GM12878 (cell line): ENCODE results near the gene GLMP. TPM values are rescaled to one million over a fixed set of nuclear protein-coding genes. Genes with fewer than 3 reads are reported as not detected.

Source experiments
- ATAC-seq: fragments of 200-7000 bp; cut with Tn5 transposase; 3 replicates; pipeline ENCODE4 v1.9.1; 2020; ENCODE audit warnings: mild to moderate bottlenecking, moderate library complexity
- BruUV-seq: library from RNA; stranded (reverse); fragments of 400-500 nt; replicated peaks from 2 replicates; lab custom pipeline; 2021; lab: Mats Ljungman, UMichigan
- CTCF ChIA-PET: fragments of 300-600 bp; sonication (Branson Sonifier 250); formaldehyde crosslinking; extraction: SDS; loops from one replicate; lab custom pipeline; 2021; ENCODE audit warnings: inconsistent platforms; lab: Yijun Ruan, JAX
- POLR2A ChIA-PET: fragments of 350-600 bp; formaldehyde crosslinking; extraction: SDS; loops from one replicate; lab custom pipeline; 2021; ENCODE audit warnings: inconsistent platforms; lab: Charles Lee
- RAD21 ChIA-PET: fragments of 300-600 bp; sonication (Branson Sonifier 250); formaldehyde crosslinking; loops from one replicate; lab custom pipeline; 2023; ENCODE audit warnings: antibody characterized with exemption; ENCODE audit not compliant: unreplicated experiment; lab: Charles Lee
- SMC1A ChIA-PET: fragments of 300-600 bp; sonication (Branson Sonifier 250); formaldehyde crosslinking; loops from one replicate; lab custom pipeline; 2023; ENCODE audit not compliant: unreplicated experiment, uncharacterized antibody; lab: Charles Lee
- DNase-seq: peaks from one replicate; pipeline ENCODE4 v3.0.0-alpha.2; 2011; ENCODE audit warnings: low read depth, low spot score
- FAIRE-seq: peaks from 3 replicates; lab custom pipeline; 2011; peaks lifted over from hg19 to GRCh38; lab: Jason Lieb, UNC
- H2AFZ ChIP-seq: 2 replicates; pipeline ENCODE4 v1.6.0; 2011; ENCODE audit warnings: low read depth, low read length, control low read depth; ENCODE audit not compliant: control insufficient read depth
- H3K27ac ChIP-seq: 2 replicates; pipeline ENCODE4 v1.5.1; 2011; ENCODE audit warnings: control low read depth; ENCODE audit not compliant: control insufficient read depth, insufficient read depth
- H3K27me3 ChIP-seq, 2 experiments: replicated peaks in 1 of 2; 2 replicates each; pipeline versions ENCODE4 v1.6.0 to v1.6.1; 2011; ENCODE audit warnings: low read length in 1 of 2; ENCODE audit not compliant: control insufficient read depth in 2 of 2, insufficient read depth in 2 of 2
- H3K36me3 ChIP-seq, 2 experiments: 2 replicates each; pipeline ENCODE4 v1.5.1; 2011; ENCODE audit warnings: low read length in 1 of 2; ENCODE audit not compliant: control insufficient read depth in 2 of 2, insufficient read depth in 2 of 2
- H3K4me1 ChIP-seq: 2 replicates; pipeline ENCODE4 v1.6.1; 2011; ENCODE audit warnings: mild to moderate bottlenecking, low read length, moderate library complexity, mixed read lengths; ENCODE audit not compliant: control insufficient read depth, insufficient read depth
- H3K4me2 ChIP-seq: 2 replicates; pipeline ENCODE4 v1.6.0; 2011; ENCODE audit warnings: control low read depth; ENCODE audit not compliant: control insufficient read depth, insufficient read depth
- H3K4me3 ChIP-seq: fragments of 200-600 bp; sonication (generic); 2 replicates; pipeline ENCODE4 v1.5.1; 2016
- H3K79me2 ChIP-seq: 2 replicates; pipeline ENCODE4 v1.6.0; 2011; ENCODE audit warnings: low read length; ENCODE audit not compliant: control insufficient read depth, insufficient read depth
- H3K9ac ChIP-seq: 2 replicates; pipeline ENCODE4 v1.8.0; 2011; ENCODE audit warnings: low read length, control low read depth, mixed read lengths; ENCODE audit not compliant: control insufficient read depth, insufficient read depth
- H3K9me3 ChIP-seq: replicated peaks from 3 replicates; pipeline ENCODE4 v1.5.1; 2011; ENCODE audit warnings: mild to moderate bottlenecking, low read length; ENCODE audit not compliant: control insufficient read depth, insufficient read depth
- H4K20me1 ChIP-seq: 2 replicates; pipeline ENCODE4 v1.6.0; 2011; ENCODE audit not compliant: control insufficient read depth, insufficient read depth
- CBFB ChIP-seq: IDR thresholded peaks from 2 replicates; pipeline ENCODE4 v1.6.1; 2016; ENCODE audit warnings: antibody characterized with exemption, low read depth
- EGR1 ChIP-seq, 2 experiments: IDR thresholded peaks; 1 replicate in 1 of 2; 2 replicates in 1 of 2; pipeline ENCODE4 v1.6.1; 2011 to 2012; ENCODE audit warnings: low read depth in 2 of 2, low read length in 2 of 2, borderline replicate concordance in 1 of 2, mild to moderate bottlenecking in 1 of 2, moderate library complexity in 1 of 2
- SMC3 ChIP-seq: IDR thresholded peaks from 2 replicates; pipeline ENCODE4 v1.6.1; 2011; ENCODE audit warnings: low read length, improper control_type of control experiment, borderline replicate concordance
- ZNF207 ChIP-seq: fragments of 450-650 bp; IDR thresholded peaks from 2 replicates; pipeline ENCODE4 v1.6.1; 2014; ENCODE audit warnings: antibody characterized with exemption, mild to moderate bottlenecking, borderline replicate concordance
- WGBS: methylation state at CpG from one replicate; pipeline ENCODE4 v1.1.6; 2016; ENCODE audit warnings: low lambda C conversion rate; ENCODE audit not compliant: insufficient replicate concordance, insufficient coverage; ENCODE audit errors: missing lambda C conversion rate; 5-methylcytosine and 5-hydroxymethylcytosine counted together
- in situ Hi-C: fragments of 300-500 bp; cut with MboI; formaldehyde crosslinking; loops from 9 replicates; pipeline ENCODE4 v1.14.3; 2018; ENCODE audit warnings: mixed read lengths
- intact Hi-C: fragments of 100-400 bp; cut with micrococcal nuclease; formaldehyde crosslinking; loops from one replicate; pipeline ENCODE4 v1.14.2; 2022; ENCODE audit not compliant: unreplicated experiment
- polyA plus RNA-seq, 11 experiments: library from polyadenylated mRNA; depleted of rRNA in 4 of 11; unstranded in 6 of 11; stranded (reverse) in 5 of 11; fragments of >200 nt; fragmentation: Nextera tagmentation in 4 of 11; fragmentation: Illumina TruSeq in 1 of 11; extraction: Ambion mirVana in 4 of 11; extraction: Trizol in 1 of 11; gene quantifications; 1 replicate in 1 of 11; 2 replicates in 10 of 11; pipeline versions ENCODE4 v1.2.1 to v1.2.3, GENCODE V29; 2011 to 2016; ENCODE audit warnings: inconsistent platforms in 2 of 11, missing spikeins in 2 of 11, low read depth in 1 of 11
- total RNA-seq, 4 experiments: library from RNA; depleted of rRNA in 3 of 4; stranded (reverse); fragments of >200 nt in 3 of 4; fragmentation: Illumina TruSeq in 1 of 4; extraction: Trizol in 1 of 4; gene quantifications; 2 replicates each; pipeline versions ENCODE4 v1.2.1 to v1.2.3, GENCODE V29; 2013 to 2021
- TF ChIP-seq, protein P1 (sequence below): fragments of 150-350 bp; IDR thresholded peaks from 2 replicates; pipeline ENCODE4 v1.6.1; 2014; ENCODE audit warnings: mild to moderate bottlenecking, low read depth, low read length
- TF ChIP-seq, protein P2 (sequence below), 3 experiments: IDR thresholded peaks in 2 of 3; conservative IDR thresholded peaks in 1 of 3; 2 replicates each; pipeline ENCODE4 v1.5.1; 2011; ENCODE audit warnings: low read depth in 3 of 3, low read length in 3 of 3, mild to moderate bottlenecking in 3 of 3, control low read depth in 2 of 3, moderate library complexity in 2 of 3, inconsistent platforms in 1 of 3, mixed read lengths in 1 of 3; ENCODE audit not compliant: control insufficient read depth in 2 of 3, insufficient read depth in 1 of 3; ENCODE audit errors: extremely low read depth in 1 of 3

The GLMP gene
- total and polyA plus RNA-seq, 10 of the 15 experiments (the other 5 are each of a cell fraction or from before 2014, with no cell fraction given) = 4.4 to 30.0 (median 19.5) TPM

DNA sequence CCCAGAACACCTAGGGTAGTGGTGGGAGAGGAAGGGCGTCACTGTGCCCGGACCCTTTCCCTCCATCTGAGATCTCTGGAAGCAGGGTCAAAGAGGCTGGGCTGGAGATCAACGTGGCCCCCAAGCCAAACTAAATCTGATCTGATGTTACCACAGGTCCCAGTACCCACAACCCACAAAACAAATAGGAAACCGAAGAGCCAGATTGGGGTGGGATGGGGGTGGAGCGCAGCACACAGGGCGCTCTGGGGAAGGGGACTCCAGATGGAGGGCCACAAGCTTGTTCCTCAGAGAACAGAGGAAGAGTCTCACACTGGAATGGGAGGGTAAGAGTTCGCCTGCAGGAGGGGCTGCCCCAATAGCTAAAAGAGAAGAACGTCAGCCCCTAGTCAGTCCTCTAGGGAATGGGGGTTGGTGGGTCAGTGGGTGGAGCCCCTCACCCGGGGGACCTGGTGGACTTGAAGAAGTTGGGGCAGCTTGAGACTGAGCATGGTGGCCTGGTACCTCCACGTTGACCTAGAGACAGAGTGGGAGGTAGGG, 49.2 kb downstream of the GLMP start:
- FAIRE-seq (no peak), ATAC-seq (no peak), DNase-seq (no peak)
- in situ Hi-C loops (no loop called here), intact Hi-C loops (no loop called here)
- ChIA-PET CTCF (interaction anchor here (1.0 to 1.4 kb wide), 5 partner anchors 73 to 155 kb away, joined by 3 to 4 read pairs (median 3); no protein-coding TSS in a partner anchor), SMC1A (interaction anchor here (0.6 to 1.3 kb wide), 3 partner anchors 11 to 117 kb away, joined by 3 to 4 read pairs (median 3); no protein-coding TSS in a partner anchor), RAD21 (interaction anchor here (0.7 to 1.1 kb wide), 2 partner anchors 27 to 72 kb away, joined by 3 read pairs; no protein-coding TSS in a partner anchor), POLR2A (interaction anchor here (0.9 kb wide), 2 partner anchors 8 to 48 kb away, joined by 3 read pairs; no protein-coding TSS in a partner anchor)
- Histone ChIP-seq H3K36me3 (peaks cover 3 to 21% of the 10 kb centered on the region in 2 experiments; a peak in 3 of 4 replicates), H3K4me3 (peak overlapping the region; percentile 71; the same call in 1 of the 2 replicates), H3K27me3 (no peaks in the 10 kb centered on the region), H2AFZ (peak overlapping the region; percentile 80; the same call in 1 of the 2 replicates), H3K4me1 (peaks cover 19% of the 10 kb centered on the region), H3K9ac (peak overlapping the region; percentile 57; the same call in 1 of the 2 replicates), H3K79me2 (no peaks in the 10 kb centered on the region), H3K9me3 (no peaks in the 10 kb centered on the region), H4K20me1 (no peaks in the 10 kb centered on the region), H3K27ac (no peak overlapping the region), H3K4me2 (peak overlapping the region; percentile 85)
- BruUV-seq = no TSS peak
- 17% methylated on average over 10 of the region's 10 CpGs for WGBS
- TF ChIP-seq CBFB (no peak), SMC3 (no peak), ZNF207 (no peak), EGR1 (IDR thresholded peaks at IDR 0.05; ENCODE audit: borderline replicate concordance in 1 of 2, low read depth in 2 of 2, low read length in 2 of 2) (no peak)
- TF ChIP-seq, protein P1, sequence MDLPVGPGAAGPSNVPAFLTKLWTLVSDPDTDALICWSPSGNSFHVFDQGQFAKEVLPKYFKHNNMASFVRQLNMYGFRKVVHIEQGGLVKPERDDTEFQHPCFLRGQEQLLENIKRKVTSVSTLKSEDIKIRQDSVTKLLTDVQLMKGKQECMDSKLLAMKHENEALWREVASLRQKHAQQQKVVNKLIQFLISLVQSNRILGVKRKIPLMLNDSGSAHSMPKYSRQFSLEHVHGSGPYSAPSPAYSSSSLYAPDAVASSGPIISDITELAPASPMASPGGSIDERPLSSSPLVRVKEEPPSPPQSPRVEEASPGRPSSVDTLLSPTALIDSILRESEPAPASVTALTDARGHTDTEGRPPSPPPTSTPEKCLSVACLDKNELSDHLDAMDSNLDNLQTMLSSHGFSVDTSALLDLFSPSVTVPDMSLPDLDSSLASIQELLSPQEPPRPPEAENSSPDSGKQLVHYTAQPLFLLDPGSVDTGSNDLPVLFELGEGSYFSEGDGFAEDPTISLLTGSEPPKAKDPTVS = no peak
- TF ChIP-seq, protein P2, sequence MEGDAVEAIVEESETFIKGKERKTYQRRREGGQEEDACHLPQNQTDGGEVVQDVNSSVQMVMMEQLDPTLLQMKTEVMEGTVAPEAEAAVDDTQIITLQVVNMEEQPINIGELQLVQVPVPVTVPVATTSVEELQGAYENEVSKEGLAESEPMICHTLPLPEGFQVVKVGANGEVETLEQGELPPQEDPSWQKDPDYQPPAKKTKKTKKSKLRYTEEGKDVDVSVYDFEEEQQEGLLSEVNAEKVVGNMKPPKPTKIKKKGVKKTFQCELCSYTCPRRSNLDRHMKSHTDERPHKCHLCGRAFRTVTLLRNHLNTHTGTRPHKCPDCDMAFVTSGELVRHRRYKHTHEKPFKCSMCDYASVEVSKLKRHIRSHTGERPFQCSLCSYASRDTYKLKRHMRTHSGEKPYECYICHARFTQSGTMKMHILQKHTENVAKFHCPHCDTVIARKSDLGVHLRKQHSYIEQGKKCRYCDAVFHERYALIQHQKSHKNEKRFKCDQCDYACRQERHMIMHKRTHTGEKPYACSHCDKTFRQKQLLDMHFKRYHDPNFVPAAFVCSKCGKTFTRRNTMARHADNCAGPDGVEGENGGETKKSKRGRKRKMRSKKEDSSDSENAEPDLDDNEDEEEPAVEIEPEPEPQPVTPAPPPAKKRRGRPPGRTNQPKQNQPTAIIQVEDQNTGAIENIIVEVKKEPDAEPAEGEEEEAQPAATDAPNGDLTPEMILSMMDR (IDR thresholded peaks at IDR 0.05 in 2 of 3, conservative IDR thresholded peaks at IDR 0.05 in 1 of 3; ENCODE audit: control insufficient read depth in 2 of 3, extremely low read depth in 1 of 3, insufficient read depth in 1 of 3, low read depth in 3 of 3, low read length in 3 of 3) = no peak
